Measurements from ENCODE around the gene NFIA. TPM values are rescaled to one million over a fixed set of nuclear protein-coding genes. Genes with fewer than 3 reads are reported as not detected.

NFIA gene
- total and polyA plus RNA-seq, 2 of the 13 experiments (the other 11 are each of a cell fraction or from before 2014, with no cell fraction given) = 14.7 to 28.5 TPM

- no peak overlapping the region for H3K9ac ChIP-seq (ENCODE audit: insufficient read depth, low read depth, low read length)
- no peak for DNase-seq (ENCODE audit: low spot score)
- WGBS (ENCODE audit: low lambda C conversion rate) = 49% methylated on average over 4 of the region's 4 CpGs
- peaks cover 0 to 18% of the 10 kb centered on the region in 2 experiments; a peak in 3 of 5 replicates for H3K27me3 ChIP-seq (ENCODE audit: control insufficient read depth in 1 of 2, insufficient read depth in 2 of 2, low read length in 2 of 2)
- no TSS peak for BruUV-seq (replicated peaks)
- no peak overlapping the region for H2AFZ ChIP-seq (ENCODE audit: low read length)
- H4K20me1 ChIP-seq (ENCODE audit: insufficient read depth, low read length) = no peaks in the 10 kb centered on the region
- no peaks in the 10 kb centered on the region for H3K9me3 ChIP-seq (ENCODE audit: low read length)
- H3K79me2 ChIP-seq (ENCODE audit: insufficient read depth, low read length) = no peaks in the 10 kb centered on the region
- no peak for TF ChIP-seq ELF1 (CRISPR knock-in tag; IDR thresholded peaks at IDR 0.05)
- TF ChIP-seq SMAD3 (CRISPR knock-in tag; IDR thresholded peaks at IDR 0.05) = no peak
- no peak for TF ChIP-seq ZNF576 (CRISPR knock-in tag; IDR thresholded peaks at IDR 0.05)
- no peak for TF ChIP-seq NR2F2 (IDR thresholded peaks at IDR 0.05; ENCODE audit: borderline replicate concordance, low read depth)
- no peak for TF ChIP-seq SOX13 (IDR thresholded peaks at IDR 0.05)
- no peak for TF ChIP-seq SOX13 (CRISPR knock-in tag; conservative IDR thresholded peaks at IDR 0.05 in 1 of 2, IDR thresholded peaks at IDR 0.05 in 1 of 2)
- TF ChIP-seq SETDB1 (CRISPR knock-in tag; IDR thresholded peaks at IDR 0.05; ENCODE audit: borderline replicate concordance) = no peak
- TF ChIP-seq AHR (CRISPR knock-in tag; IDR thresholded peaks at IDR 0.05) = no peak
- TF ChIP-seq EED (CRISPR knock-in tag; IDR thresholded peaks at IDR 0.05) = no peak
- TF ChIP-seq ZNF383 (CRISPR knock-in tag; IDR thresholded peaks at IDR 0.05; ENCODE audit: borderline replicate concordance) = no peak
- no peak for TF ChIP-seq IRF1 (CRISPR knock-in tag; IDR thresholded peaks at IDR 0.05; ENCODE audit: low read depth)
- TF ChIP-seq CHD2 (IDR thresholded peaks at IDR 0.05; ENCODE audit: low read depth, low read length) = no peak
- TF ChIP-seq ZNF792 (CRISPR knock-in tag; IDR thresholded peaks at IDR 0.05) = no peak
- TF ChIP-seq ARNT (IDR thresholded peaks at IDR 0.05) = no peak
- no peak for TF ChIP-seq PTBP1 (IDR thresholded peaks at IDR 0.05; ENCODE audit: low read depth, low read length, poor library complexity, severe bottlenecking)
- TF ChIP-seq HDAC6 (IDR thresholded peaks at IDR 0.05; ENCODE audit: low read depth, low read length) = no peak
- no peak for TF ChIP-seq PHB2 (IDR thresholded peaks at IDR 0.05; ENCODE audit: partially characterized antibody)
- TF ChIP-seq ZNF33B (CRISPR knock-in tag; IDR thresholded peaks at IDR 0.05) = no peak
- TF ChIP-seq E2F2 (CRISPR knock-in tag; IDR thresholded peaks at IDR 0.05; ENCODE audit: borderline replicate concordance) = no peak
- no peak for TF ChIP-seq ZNF580 (CRISPR knock-in tag; IDR thresholded peaks at IDR 0.05; ENCODE audit: borderline replicate concordance, low read depth)
- TF ChIP-seq ZBTB21 (CRISPR knock-in tag; IDR thresholded peaks at IDR 0.05) = no peak
- no peak for FAIRE-seq
- H3K4me1 ChIP-seq (ENCODE audit: insufficient read depth, low read length) = no peaks in the 10 kb centered on the region
- ChIA-PET POLR2A (no interaction called here), CTCF (ENCODE audit: low intra/inter-chr PET ratio, low total read pairs) (no interaction called here)
- no peaks in the 10 kb centered on the region for H3K36me3 ChIP-seq (replicated peaks in 1 of 2; ENCODE audit: control insufficient read depth in 1 of 2, insufficient read depth in 2 of 2, low read length in 2 of 2)
- no peak overlapping the region for H3K4me3 ChIP-seq (replicated peaks in 1 of 3; ENCODE audit: insufficient read depth in 1 of 3, low read depth in 2 of 3, low read length in 3 of 3)
- intact Hi-C loops (cut with micrococcal nuclease; ENCODE audit: unreplicated experiment) = no loop called here
- H3K4me2 ChIP-seq (ENCODE audit: low read depth, low read length) = no peak overlapping the region
- in situ Hi-C loops (cut with HindIII; ENCODE audit: extremely low pct_ligation_motif_present, low pct_unique_long_range_greater_than_20kb) = no loop called here
- no peak for ATAC-seq
- no peak overlapping the region for H3K27ac ChIP-seq (ENCODE audit: extremely low read length, insufficient read depth, low read length)
Measured at GRCh38 chr1:61490924-61491323, 408.6 kb downstream of the NFIA start.
